ENCODE data around the gene CDK14.

The CDK14 gene

GRCh38 chr7:90842430-90842788 is 246.3 kb downstream of the CDK14 start:
- no peak for DNase-seq (ENCODE audit: low spot score)

GRCh38 chr7:90843472-90843871 is 247.4 kb downstream of the CDK14 start:
- no peak for DNase-seq (ENCODE audit: low spot score)

GRCh38 chr7:90844421-90844820 is 248.3 kb downstream of the CDK14 start:
- no peak for DNase-seq (ENCODE audit: low spot score)

GRCh38 chr7:90846192-90846591 is 250.1 kb downstream of the CDK14 start:
- no peak for DNase-seq (ENCODE audit: low spot score)

- no peak for DNase-seq (ENCODE audit: low spot score)
Observed at GRCh38 chr7:90850066-90850465, 253.9 kb downstream of the CDK14 start.

GRCh38 chr7:90850471-90850870 is 254.3 kb downstream of the CDK14 start:
- DNase-seq (ENCODE audit: low spot score), result no peak

- DNase-seq (ENCODE audit: low spot score), result no peak
Observed at GRCh38 chr7:90853205-90853604, 257.1 kb downstream of the CDK14 start.

- DNase-seq (ENCODE audit: low spot score), result no peak
Observed at GRCh38 chr7:90856351-90857070, 260.4 kb downstream of the CDK14 start.

- no peak for DNase-seq (ENCODE audit: low spot score)
Observed at GRCh38 chr7:90857603-90858002, 261.5 kb downstream of the CDK14 start.

- DNase-seq (ENCODE audit: low spot score), result no peak
Observed at GRCh38 chr7:90858546-90858945, 262.4 kb downstream of the CDK14 start.

- no peak for DNase-seq (ENCODE audit: low spot score)
Observed at GRCh38 chr7:90859521-90859920, 263.4 kb downstream of the CDK14 start.

GRCh38 chr7:90864088-90864487 is 268.0 kb downstream of the CDK14 start:
- DNase-seq (ENCODE audit: low spot score), result no peak

- DNase-seq (ENCODE audit: low spot score), result no peak
Observed at GRCh38 chr7:90869335-90869734, 273.2 kb downstream of the CDK14 start.

- DNase-seq (ENCODE audit: low spot score), result no peak
Observed at GRCh38 chr7:90876701-90877100, 280.6 kb downstream of the CDK14 start.

GRCh38 chr7:90877201-90877600 is 281.1 kb downstream of the CDK14 start:
- no peak for DNase-seq (ENCODE audit: low spot score)

GRCh38 chr7:90879924-90880323 is 283.8 kb downstream of the CDK14 start:
- no peak for DNase-seq (ENCODE audit: low spot score)

GRCh38 chr7:90886416-90886815 is 290.3 kb downstream of the CDK14 start:
- no peak for DNase-seq (ENCODE audit: low spot score)

GRCh38 chr7:90889210-90889609 is 293.1 kb downstream of the CDK14 start:
- no peak for DNase-seq (ENCODE audit: low spot score)

- no peak for DNase-seq (ENCODE audit: low spot score)
Observed at GRCh38 chr7:90889644-90890043, 293.5 kb downstream of the CDK14 start.

- no peak for DNase-seq (ENCODE audit: low spot score)
Observed at GRCh38 chr7:90891529-90891928, 295.4 kb downstream of the CDK14 start.

- no peak for DNase-seq (ENCODE audit: low spot score)
Observed at GRCh38 chr7:90892213-90892612, 296.1 kb downstream of the CDK14 start.

GRCh38 chr7:90894122-90894521 is 298.0 kb downstream of the CDK14 start:
- no peak for DNase-seq (ENCODE audit: low spot score)

GRCh38 chr7:90896458-90896857 is 300.3 kb downstream of the CDK14 start:
- no peak for DNase-seq (ENCODE audit: low spot score)

- no peak for DNase-seq (ENCODE audit: low spot score)
Observed at GRCh38 chr7:90897961-90898469, 301.9 kb downstream of the CDK14 start.

Measured in kidney capillary endothelial cell (primary cell).